Ovary (tissue), 9 donors: ENCODE data around the gene KCTD19. TPM values are rescaled to one million over a fixed set of nuclear protein-coding genes. Genes with fewer than 3 reads are reported as not detected.

Source experiments
- DNase-seq, 5 donors: peaks; one replicate each; pipeline ENCODE4 v3.0.0-alpha.2; 2019 to 2020
- H3K27ac ChIP-seq, 2 donors: fragments of 200-600 bp; one replicate each; pipeline versions ENCODE4 v1.5.1 to v1.8.0; 2019 to 2022
- H3K27me3 ChIP-seq: fragments of 200-600 bp; one replicate; pipeline ENCODE4 v1.8.0; 2022
- H3K36me3 ChIP-seq: fragments of 200-600 bp; sonication (generic); one replicate; pipeline ENCODE4 v1.5.1; 2019
- H3K4me1 ChIP-seq: one replicate; pipeline ENCODE4 v1.8.1; 2013; ENCODE audit warnings: mild to moderate bottlenecking, moderate library complexity; ENCODE audit not compliant: insufficient read depth
- H3K4me3 ChIP-seq: fragments of 200-600 bp; sonication (generic); one replicate; pipeline ENCODE4 v1.5.1; 2017
- H3K9me3 ChIP-seq, 2 donors: fragments of 200-600 bp in 1 of 2; sonication (generic) in 1 of 2; one replicate each; pipeline versions ENCODE4 v1.5.1 to v1.8.1; 2013 to 2019; ENCODE audit warnings: mild to moderate bottlenecking in 1 of 2, moderate library complexity in 1 of 2
- CTCF ChIP-seq, 3 donors: fragments of 450-650 bp in 2 of 3; fragments of 200-600 bp in 1 of 3; IDR thresholded peaks; one replicate each; pipeline versions ENCODE4 v1.5.1 to v1.8.0; 2016 to 2022; ENCODE audit warnings: antibody characterized with exemption in 3 of 3, mild to moderate bottlenecking in 1 of 3
- EP300 ChIP-seq: sonication (generic); formaldehyde crosslinking; IDR thresholded peaks from one replicate; pipeline ENCODE4 v1.6.1; 2017; ENCODE audit warnings: antibody characterized with exemption
- POLR2A ChIP-seq: fragments of 450-650 bp; IDR thresholded peaks from one replicate; pipeline ENCODE4 v1.6.1; 2017; ENCODE audit warnings: antibody characterized with exemption, mild to moderate bottlenecking, moderate library complexity
- WGBS, 3 donors: extraction: QIAGEN DNeasy Blood & Tissue Kit in 1 of 3; methylation state at CpG; one replicate each; pipeline versions ENCODE4 v1.1.5 to v1.1.7; 2013 to 2017; 5-methylcytosine and 5-hydroxymethylcytosine counted together
- intact Hi-C, 4 donors: fragments of 100-400 bp; cut with DNase I; formaldehyde crosslinking; loops; one replicate each; pipeline versions ENCODE4 v1.11.0 to v1.15.1; 2022 to 2023
- polyA plus RNA-seq, 2 donors: library from polyadenylated mRNA; stranded (reverse); fragments of 200-250 nt in 1 of 2; fragments of 350-450 nt in 1 of 2; fragmentation: Illumina TruSeq in 1 of 2; extraction: RNeasy Lipid Tissue Mini Kit (QIAGEN cat#74804) in 1 of 2; gene quantifications; one replicate each; pipeline ENCODE4 v1.2.3, GENCODE V29; 2013 to 2014
- total RNA-seq, 7 donors: library from RNA; depleted of rRNA in 2 of 7; stranded (reverse); fragments of >200 nt in 2 of 7; fragmentation: NEBNext Ultra II Directional in 3 of 7; extraction: Animal tissue kit (Norgen Biotek cat#: 25700) in 3 of 7; gene quantifications; one replicate each; pipeline versions ENCODE4 v1.1.0 to v1.2.4, GENCODE V29; 2016 to 2023
- donor health status: DM: no; HTN: no; CAD: no; lungs with moderate emphysema.
- donor health status: DM: no; HTN: no; CAD: no.
- donor health status: Bipolar disorder and iron deficiency.
- donor health status: DM: yes; HTN: yes; CAD: no.
- donor health status: DM: no; HTN: no; CAD: no.
- donor health status: DM: yes; HTN: yes; CAD: no.

KCTD19 gene
- total and polyA plus RNA-seq, 9 donors, result 0.05 to 0.70 (median 0.12) TPM; not detected in 4

GRCh38 chr16:67264277-67264676, 62.3 kb downstream of the KCTD19 start:
- Histone ChIP-seq H3K36me3 (no peaks in the 10 kb centered on the region), H3K9me3 (no peaks in the 10 kb centered on the region), H3K4me1 (no peaks in the 10 kb centered on the region), H3K4me3 (no peak overlapping the region), H3K27ac (no peak overlapping the region), H3K27me3 (no peaks in the 10 kb centered on the region)
- peak in 1 of 5 donors; percentile 17 for DNase-seq
- no peak for TF ChIP-seq POLR2A
- no peak for TF ChIP-seq CTCF (IDR thresholded peaks at IDR 0.05)
- no peak for TF ChIP-seq EP300
- WGBS, 3 donors, result 66 to 73% (median 67%) methylated on average over 9 of the region's 9 CpGs
- intact Hi-C loops, result no loop called here

- Histone ChIP-seq H3K4me3 (no peak overlapping the region), H3K27me3 (no peaks in the 10 kb centered on the region), H3K9me3 (no peaks in the 10 kb centered on the region), H3K36me3 (no peaks in the 10 kb centered on the region), H3K27ac (no peak overlapping the region), H3K4me1 (no peaks in the 10 kb centered on the region)
- 85 to 90% (median 85%) methylated on average over 3 of the region's 3 CpGs for WGBS, 3 donors
- no peak for DNase-seq
- TF ChIP-seq EP300 (no peak), POLR2A (no peak), CTCF (IDR thresholded peaks at IDR 0.05) (no peak)
- intact Hi-C loops, result no loop called here
Measured at GRCh38 chr16:67263201-67263600, 63.3 kb downstream of the KCTD19 start.

- Histone ChIP-seq H3K4me1 (no peaks in the 10 kb centered on the region), H3K36me3 (no peaks in the 10 kb centered on the region), H3K4me3 (no peak overlapping the region), H3K27me3 (no peaks in the 10 kb centered on the region), H3K9me3 (no peaks in the 10 kb centered on the region), H3K27ac (no peak overlapping the region)
- TF ChIP-seq POLR2A, result no peak
- TF ChIP-seq EP300, result no peak
- no peak for TF ChIP-seq CTCF (IDR thresholded peaks at IDR 0.05)
- 84 to 94% (median 90%) methylated on average over 4 of the region's 4 CpGs for WGBS, 3 donors
- intact Hi-C loops, result no loop called here
- peak in 1 of 5 donors; percentile 9 for DNase-seq
Measured at GRCh38 chr16:67260426-67261063, 66.0 kb downstream of the KCTD19 start.

- 88 to 91% (median 89%) methylated on average over 12 of the region's 12 CpGs for WGBS, 3 donors
- no peak overlapping the region for H3K27ac ChIP-seq
- TF ChIP-seq POLR2A (no peak), EP300 (no peak), CTCF (IDR thresholded peaks at IDR 0.05) (no peak)
- no peaks in the 10 kb centered on the region for H3K4me1 ChIP-seq
- H3K9me3 ChIP-seq, result no peaks in the 10 kb centered on the region
- no peak overlapping the region for H3K4me3 ChIP-seq
- DNase-seq, result peak in 1 of 5 donors; percentile 10
- H3K27me3 ChIP-seq, result no peaks in the 10 kb centered on the region
- no peaks in the 10 kb centered on the region for H3K36me3 ChIP-seq
- intact Hi-C loops, result loop anchor here in 1 of 4 donors (10.0 kb wide), 1 partner anchor 155 kb away; the partner anchor contains the start of gene ZDHHC1
Measured at GRCh38 chr16:67259705-67260104, 66.8 kb downstream of the KCTD19 start.
